ENCODE data around the gene VWC2L. TPM values are rescaled to one million over a fixed set of nuclear protein-coding genes. Genes with fewer than 3 reads are reported as not detected.

Gene VWC2L
- total RNA-seq, 4 donors from 2014 or later = 0.32 TPM; not detected in 3

DNA sequence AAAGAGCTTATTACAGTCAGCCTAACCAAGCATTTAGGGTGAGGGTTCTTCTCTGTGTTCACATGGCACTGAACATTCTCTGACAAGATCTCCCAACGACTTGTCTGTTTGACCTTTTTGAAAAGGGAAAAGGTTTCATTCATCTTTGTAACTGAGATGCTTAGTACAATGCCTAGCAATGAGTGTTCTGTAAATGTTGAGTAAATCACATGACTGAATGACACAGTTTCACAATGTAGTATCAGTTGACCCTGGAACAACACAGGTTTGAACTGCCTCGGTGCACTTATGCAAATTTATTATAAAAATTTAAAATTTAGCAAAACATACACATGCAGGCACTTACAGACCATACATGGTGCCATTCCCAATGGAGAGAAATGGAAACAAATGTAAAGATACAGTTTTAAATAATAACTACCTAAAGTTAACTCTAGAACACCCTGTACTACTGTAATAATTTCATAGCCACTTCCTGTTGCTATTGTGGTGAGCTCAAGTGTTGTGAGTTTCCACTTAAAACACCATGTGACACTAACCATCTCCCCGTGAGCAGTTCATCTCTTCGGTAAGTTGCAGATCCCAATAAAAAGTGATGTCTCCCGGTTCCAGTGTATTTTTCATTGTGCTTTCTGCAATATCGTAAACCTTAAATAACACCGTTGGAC is 34.1 kb upstream of the VWC2L start:
- DNase-seq = no peak
- Histone ChIP-seq H3K27ac (no peak overlapping the region), H3K4me3 (no peak overlapping the region), H3K4me1 (no peaks in the 10 kb centered on the region), H3K27me3 (no peaks in the 10 kb centered on the region), H3K36me3 (no peaks in the 10 kb centered on the region), H3K9me3 (no peaks in the 10 kb centered on the region)
- WGBS, 2 donors (ENCODE audit: low coverage in 1 of 2) = 70 to 75% methylated on average over 6 to 7 of the region's 7 CpGs
- in situ Hi-C loops (cut with MboI; ENCODE audit: low pct_ligation_motif_present in 1 of 4, low pct_unique_long_range_greater_than_20kb in 1 of 4, low sequenced_read_pairs in 3 of 4) = no loop called here
- intact Hi-C loops (cut with DNase I; ENCODE audit: low total_unique reads) = no loop called here
- TF ChIP-seq POLR2A (IDR thresholded peaks at IDR 0.05) (no peak), POLR2AphosphoS5 (IDR thresholded peaks at IDR 0.05) (no peak), EP300 (IDR thresholded peaks at IDR 0.05; ENCODE audit: low read depth) (no peak)
- TF ChIP-seq, protein P1, sequence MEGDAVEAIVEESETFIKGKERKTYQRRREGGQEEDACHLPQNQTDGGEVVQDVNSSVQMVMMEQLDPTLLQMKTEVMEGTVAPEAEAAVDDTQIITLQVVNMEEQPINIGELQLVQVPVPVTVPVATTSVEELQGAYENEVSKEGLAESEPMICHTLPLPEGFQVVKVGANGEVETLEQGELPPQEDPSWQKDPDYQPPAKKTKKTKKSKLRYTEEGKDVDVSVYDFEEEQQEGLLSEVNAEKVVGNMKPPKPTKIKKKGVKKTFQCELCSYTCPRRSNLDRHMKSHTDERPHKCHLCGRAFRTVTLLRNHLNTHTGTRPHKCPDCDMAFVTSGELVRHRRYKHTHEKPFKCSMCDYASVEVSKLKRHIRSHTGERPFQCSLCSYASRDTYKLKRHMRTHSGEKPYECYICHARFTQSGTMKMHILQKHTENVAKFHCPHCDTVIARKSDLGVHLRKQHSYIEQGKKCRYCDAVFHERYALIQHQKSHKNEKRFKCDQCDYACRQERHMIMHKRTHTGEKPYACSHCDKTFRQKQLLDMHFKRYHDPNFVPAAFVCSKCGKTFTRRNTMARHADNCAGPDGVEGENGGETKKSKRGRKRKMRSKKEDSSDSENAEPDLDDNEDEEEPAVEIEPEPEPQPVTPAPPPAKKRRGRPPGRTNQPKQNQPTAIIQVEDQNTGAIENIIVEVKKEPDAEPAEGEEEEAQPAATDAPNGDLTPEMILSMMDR (IDR thresholded peaks at IDR 0.05) = no peak

- in situ Hi-C loops (cut with MboI; ENCODE audit: low pct_ligation_motif_present in 1 of 4, low pct_unique_long_range_greater_than_20kb in 1 of 4, low sequenced_read_pairs in 3 of 4) = no loop called here
- TF ChIP-seq POLR2AphosphoS5 (IDR thresholded peaks at IDR 0.05) (no peak), EP300 (IDR thresholded peaks at IDR 0.05; ENCODE audit: low read depth) (no peak), POLR2A (IDR thresholded peaks at IDR 0.05) (no peak)
- TF ChIP-seq, protein P1 (IDR thresholded peaks at IDR 0.05) = no peak
- Histone ChIP-seq H3K36me3 (no peaks in the 10 kb centered on the region), H3K4me3 (no peak overlapping the region), H3K9me3 (no peaks in the 10 kb centered on the region), H3K27ac (no peak overlapping the region), H3K27me3 (no peaks in the 10 kb centered on the region), H3K4me1 (no peaks in the 10 kb centered on the region)
- WGBS, 2 donors (ENCODE audit: low coverage in 1 of 2) = 75 to 88% methylated on average over 5 of the region's 5 CpGs
- intact Hi-C loops (cut with DNase I; ENCODE audit: low total_unique reads) = no loop called here
- no peak for DNase-seq
These were observed 33.6 kb upstream of the VWC2L start for GRCh38 chr2:214377286-214377624.

GRCh38 chr2:214378455-214379103 is 32.3 kb upstream of the VWC2L start:
- intact Hi-C loops (cut with DNase I; ENCODE audit: low total_unique reads) = no loop called here
- no peaks in the 10 kb centered on the region for H3K9me3 ChIP-seq

GRCh38 chr2:214379227-214379626 is 31.6 kb upstream of the VWC2L start:
- H3K27ac ChIP-seq = no peak overlapping the region
- in situ Hi-C loops (cut with MboI; ENCODE audit: low pct_ligation_motif_present in 1 of 4, low pct_unique_long_range_greater_than_20kb in 1 of 4, low sequenced_read_pairs in 3 of 4) (no loop called here), intact Hi-C loops (cut with DNase I; ENCODE audit: low total_unique reads) (no loop called here)
- no peaks in the 10 kb centered on the region for H3K9me3 ChIP-seq
- H3K27me3 ChIP-seq = no peaks in the 10 kb centered on the region
- H3K36me3 ChIP-seq = no peaks in the 10 kb centered on the region
- WGBS, 2 donors (ENCODE audit: low coverage in 1 of 2) = 91 to 96% methylated on average over 1 of the region's 1 CpG
- DNase-seq = no peak
- H3K4me3 ChIP-seq = no peak overlapping the region
- TF ChIP-seq, protein P1 (IDR thresholded peaks at IDR 0.05) = no peak
- no peak for TF ChIP-seq POLR2AphosphoS5 (IDR thresholded peaks at IDR 0.05)
- no peak for TF ChIP-seq EP300 (IDR thresholded peaks at IDR 0.05; ENCODE audit: low read depth)
- TF ChIP-seq POLR2A (IDR thresholded peaks at IDR 0.05) = no peak
- no peaks in the 10 kb centered on the region for H3K4me1 ChIP-seq

More at GRCh38 chr2:214378455-214379103, 32.3 kb upstream of the VWC2L start:
- no peak for TF ChIP-seq POLR2AphosphoS5 (IDR thresholded peaks at IDR 0.05)
- no peak for TF ChIP-seq EP300 (IDR thresholded peaks at IDR 0.05; ENCODE audit: low read depth)
- no peak for TF ChIP-seq POLR2A (IDR thresholded peaks at IDR 0.05)
- TF ChIP-seq, protein P1 (IDR thresholded peaks at IDR 0.05) = no peak
- Histone ChIP-seq H3K36me3 (no peaks in the 10 kb centered on the region), H3K27me3 (no peaks in the 10 kb centered on the region), H3K4me1 (no peaks in the 10 kb centered on the region), H3K4me3 (no peak overlapping the region), H3K27ac (no peak overlapping the region)
- no peak for DNase-seq
- in situ Hi-C loops (cut with MboI; ENCODE audit: low pct_ligation_motif_present in 1 of 4, low pct_unique_long_range_greater_than_20kb in 1 of 4, low sequenced_read_pairs in 3 of 4) = no loop called here
- WGBS, 2 donors (ENCODE audit: low coverage in 1 of 2) = 26% methylated on average over 3 of the region's 3 CpGs; no CpG with 5 or more reads in 1 of the 2 donors

Data from transverse colon (tissue), 4 donors.